Upper lobe of left lung (tissue), 6 donors: ENCODE measurements around the gene NCK2. TPM values are rescaled to one million over a fixed set of nuclear protein-coding genes. Genes with fewer than 3 reads are reported as not detected.

Experiments
- ATAC-seq, 2 donors: fragments of 200-7000 bp; cut with Tn5 transposase; one replicate each; pipeline ENCODE4 v1.9.1; 2022; ENCODE audit warnings: mild to moderate bottlenecking in 2 of 2, moderate library complexity in 2 of 2; ENCODE audit not compliant: low FRiP score in 2 of 2
- DNase-seq, 2 donors: peaks; one replicate each; pipeline ENCODE4 v3.0.0-alpha.2; 2019 to 2020
- H3K27ac ChIP-seq, 4 donors: fragments of 200-600 bp; sonication (generic); one replicate each; pipeline ENCODE4 v1.5.1; 2016 to 2019
- H3K27me3 ChIP-seq, 4 donors: fragments of 200-600 bp; sonication (generic); one replicate each; pipeline ENCODE4 v1.5.1; 2017 to 2019
- H3K36me3 ChIP-seq, 4 donors: fragments of 200-600 bp; sonication (generic); one replicate each; pipeline ENCODE4 v1.5.1; 2016 to 2019
- H3K4me1 ChIP-seq, 4 donors: fragments of 200-600 bp; sonication (generic); one replicate each; pipeline ENCODE4 v1.5.1; 2018 to 2019
- H3K4me3 ChIP-seq, 4 donors: fragments of 200-600 bp; sonication (generic); one replicate each; pipeline ENCODE4 v1.5.1; 2017 to 2019; ENCODE audit warnings: mild to moderate bottlenecking in 2 of 4, moderate library complexity in 1 of 4
- H3K9me3 ChIP-seq, 4 donors: fragments of 200-600 bp; sonication (generic); one replicate each; pipeline ENCODE4 v1.5.1; 2018 to 2019
- CTCF ChIP-seq, 6 experiments: fragments of 450-650 bp in 4 of 6; fragments of 200-600 bp in 2 of 6; sonication (generic) in 2 of 6; IDR thresholded peaks; one replicate each; pipeline ENCODE4 v1.5.1; 2016 to 2019; ENCODE audit warnings: antibody characterized with exemption in 6 of 6
- EP300 ChIP-seq, 4 donors: sonication (generic); formaldehyde crosslinking; IDR thresholded peaks; one replicate each; pipeline ENCODE4 v1.5.1; 2017; ENCODE audit warnings: antibody characterized with exemption in 4 of 4, control low read depth in 2 of 4
- POLR2A ChIP-seq, 4 donors: fragments of 450-650 bp; IDR thresholded peaks; one replicate each; pipeline ENCODE4 v1.5.1; 2016 to 2017; ENCODE audit warnings: antibody characterized with exemption in 4 of 4, mild to moderate bottlenecking in 2 of 4
- POLR2AphosphoS5 ChIP-seq, 2 donors: sonication (generic); formaldehyde crosslinking; IDR thresholded peaks; one replicate each; pipeline ENCODE4 v1.5.1; 2017; ENCODE audit warnings: antibody characterized with exemption in 2 of 2
- WGBS, 2 donors: methylation state at CpG; one replicate each; pipeline ENCODE4 v1.1.5; 2017 to 2018; 5-methylcytosine and 5-hydroxymethylcytosine counted together
- total RNA-seq, 6 donors: library from RNA; depleted of rRNA in 4 of 6; stranded (reverse); fragments of >200 nt in 4 of 6; gene quantifications; one replicate each; pipeline versions ENCODE4 v1.1.0 to v1.2.1, GENCODE V29; 2016 to 2021
- donor health status: DM: no; HTN: no; CAD: no; lungs with moderate emphysema.
- donor health status: DM: no; HTN: yes; CAD: no; lungs with severe emphysema.

The NCK2 gene
- total RNA-seq, 6 donors from 2014 or later = 29.3 to 48.6 (median 37.9) TPM

GRCh38 chr2:105866216-105867185 is 121.8 kb downstream of the NCK2 start:
- DNase-seq = no peak
- H3K4me3 ChIP-seq = no peak overlapping the region
- TF ChIP-seq CTCF (IDR thresholded peaks at IDR 0.05) (no peak), POLR2A (IDR thresholded peaks at IDR 0.05) (no peak), EP300 (IDR thresholded peaks at IDR 0.05) (no peak), POLR2AphosphoS5 (IDR thresholded peaks at IDR 0.05) (no peak)
- peaks cover 0 to 20% (median 13%) of the 10 kb centered on the region in 4 donors for H3K4me1 ChIP-seq
- no peak for ATAC-seq
- no peaks in the 10 kb centered on the region for H3K36me3 ChIP-seq
- no peaks in the 10 kb centered on the region for H3K9me3 ChIP-seq
- H3K27me3 ChIP-seq = no peaks in the 10 kb centered on the region
- 76 to 82% methylated on average over 8 to 13 of the region's 13 CpGs for WGBS, 2 donors
- H3K27ac ChIP-seq = no peak overlapping the region

DNA sequence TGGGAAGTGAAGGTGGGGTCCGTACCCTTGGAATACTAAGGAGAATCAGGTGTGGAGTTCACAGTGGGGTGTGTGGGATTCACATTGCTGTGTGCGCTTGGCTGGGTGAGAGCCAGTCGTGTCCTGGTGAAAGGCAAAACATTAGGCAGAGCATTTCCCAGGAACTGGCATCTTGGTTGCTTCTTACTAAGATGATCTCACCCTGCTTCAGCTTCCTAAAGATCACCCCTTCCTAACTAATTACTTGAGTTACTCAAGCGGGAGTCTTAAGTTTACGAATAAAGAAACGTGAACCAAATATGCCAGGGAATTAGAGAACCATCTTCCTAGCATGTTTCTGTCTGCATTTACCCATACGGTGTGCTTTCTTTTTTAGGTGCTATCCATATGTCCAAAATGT is 122.9 kb downstream of the NCK2 start:
- WGBS, 2 donors = 85 to 91% methylated on average over 7 of the region's 7 CpGs
- no peaks in the 10 kb centered on the region for H3K9me3 ChIP-seq
- H3K4me3 ChIP-seq = no peak overlapping the region
- H3K4me1 ChIP-seq = peaks cover 0 to 20% (median 13%) of the 10 kb centered on the region in 4 donors
- no peak overlapping the region for H3K27ac ChIP-seq
- no peaks in the 10 kb centered on the region for H3K27me3 ChIP-seq
- DNase-seq (no peak), ATAC-seq (no peak)
- H3K36me3 ChIP-seq = no peaks in the 10 kb centered on the region
- TF ChIP-seq POLR2A (IDR thresholded peaks at IDR 0.05) = no peak
- no peak for TF ChIP-seq POLR2AphosphoS5 (IDR thresholded peaks at IDR 0.05)
- TF ChIP-seq EP300 (IDR thresholded peaks at IDR 0.05) = no peak
- TF ChIP-seq CTCF (IDR thresholded peaks at IDR 0.05) = no peak

DNA sequence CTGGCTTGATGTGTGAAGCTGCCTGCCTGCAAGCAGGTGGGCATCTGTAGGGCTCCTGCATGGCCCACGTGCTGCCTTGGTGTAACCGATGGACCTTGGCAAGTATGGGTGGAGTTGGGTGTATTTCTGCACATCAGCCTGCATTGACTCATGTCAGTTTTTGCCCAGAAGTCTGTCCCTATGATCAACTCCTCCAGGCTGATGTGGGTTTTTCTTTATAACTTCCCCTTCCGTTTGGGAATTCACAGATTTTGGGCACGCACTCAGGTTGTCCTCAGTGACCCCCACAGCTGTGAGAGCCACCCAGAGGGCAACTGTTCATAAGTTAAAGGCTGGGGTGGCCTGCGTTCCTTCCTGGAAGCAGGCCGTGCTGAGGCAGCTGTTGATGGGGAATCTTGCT is 123.3 kb downstream of the NCK2 start:
- peaks cover 0 to 20% (median 13%) of the 10 kb centered on the region in 4 donors for H3K4me1 ChIP-seq
- H3K36me3 ChIP-seq = no peaks in the 10 kb centered on the region
- H3K27me3 ChIP-seq = no peaks in the 10 kb centered on the region
- ATAC-seq = no peak
- TF ChIP-seq POLR2A (IDR thresholded peaks at IDR 0.05) (no peak), EP300 (IDR thresholded peaks at IDR 0.05) (no peak), POLR2AphosphoS5 (IDR thresholded peaks at IDR 0.05) (no peak), CTCF (IDR thresholded peaks at IDR 0.05) (no peak)
- DNase-seq = no peak
- no peak overlapping the region for H3K27ac ChIP-seq
- H3K4me3 ChIP-seq = no peak overlapping the region
- no peaks in the 10 kb centered on the region for H3K9me3 ChIP-seq
- 58 to 72% methylated on average over 6 of the region's 6 CpGs for WGBS, 2 donors

DNA sequence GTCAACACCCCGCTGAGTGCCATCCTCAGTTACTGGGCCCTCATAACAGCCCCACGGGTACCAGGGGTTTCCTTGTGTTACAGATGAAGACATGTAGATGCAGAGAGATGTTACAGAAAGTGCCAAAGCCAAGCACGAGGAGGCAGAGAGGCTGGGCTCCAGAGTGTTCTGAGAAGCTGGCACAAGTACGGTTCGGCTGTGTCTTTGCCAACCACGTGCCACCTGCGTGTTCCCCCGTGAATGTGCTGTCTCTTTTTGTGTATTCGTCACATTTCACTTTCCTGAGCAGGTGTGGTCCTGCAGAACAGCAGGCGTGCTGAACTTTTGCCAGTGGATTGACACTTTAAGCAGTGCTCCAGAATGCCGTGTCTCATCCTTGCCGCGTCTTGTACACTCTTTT is 124.6 kb downstream of the NCK2 start:
- no peak for ATAC-seq
- H3K27me3 ChIP-seq = no peaks in the 10 kb centered on the region
- WGBS, 2 donors = 88 to 89% methylated on average over 13 of the region's 13 CpGs
- H3K4me3 ChIP-seq = no peak overlapping the region
- H3K9me3 ChIP-seq = no peaks in the 10 kb centered on the region
- no peaks in the 10 kb centered on the region for H3K36me3 ChIP-seq
- H3K4me1 ChIP-seq = peaks cover 0 to 26% (median 13%) of the 10 kb centered on the region in 4 donors
- no peak for DNase-seq
- TF ChIP-seq EP300 (IDR thresholded peaks at IDR 0.05) = no peak
- TF ChIP-seq POLR2AphosphoS5 (IDR thresholded peaks at IDR 0.05) = no peak
- no peak for TF ChIP-seq CTCF (IDR thresholded peaks at IDR 0.05)
- no peak for TF ChIP-seq POLR2A (IDR thresholded peaks at IDR 0.05)
- no peak overlapping the region for H3K27ac ChIP-seq
